Stimulated activated CD4-positive, alpha-beta T cell treated with anti-CD3 and anti-CD28 coated beads, Interleukin-1b, Interleukin-23, amount 100 ng/mL, for 4 hours (primary cell): ENCODE results near the gene CHPF.

Experiments used
- DNase-seq, 2 donors: peaks; one replicate each; pipeline ENCODE4 v3.0.0-alpha.2; 2020; ENCODE audit warnings: low read depth in 2 of 2

CHPF gene, protein sequence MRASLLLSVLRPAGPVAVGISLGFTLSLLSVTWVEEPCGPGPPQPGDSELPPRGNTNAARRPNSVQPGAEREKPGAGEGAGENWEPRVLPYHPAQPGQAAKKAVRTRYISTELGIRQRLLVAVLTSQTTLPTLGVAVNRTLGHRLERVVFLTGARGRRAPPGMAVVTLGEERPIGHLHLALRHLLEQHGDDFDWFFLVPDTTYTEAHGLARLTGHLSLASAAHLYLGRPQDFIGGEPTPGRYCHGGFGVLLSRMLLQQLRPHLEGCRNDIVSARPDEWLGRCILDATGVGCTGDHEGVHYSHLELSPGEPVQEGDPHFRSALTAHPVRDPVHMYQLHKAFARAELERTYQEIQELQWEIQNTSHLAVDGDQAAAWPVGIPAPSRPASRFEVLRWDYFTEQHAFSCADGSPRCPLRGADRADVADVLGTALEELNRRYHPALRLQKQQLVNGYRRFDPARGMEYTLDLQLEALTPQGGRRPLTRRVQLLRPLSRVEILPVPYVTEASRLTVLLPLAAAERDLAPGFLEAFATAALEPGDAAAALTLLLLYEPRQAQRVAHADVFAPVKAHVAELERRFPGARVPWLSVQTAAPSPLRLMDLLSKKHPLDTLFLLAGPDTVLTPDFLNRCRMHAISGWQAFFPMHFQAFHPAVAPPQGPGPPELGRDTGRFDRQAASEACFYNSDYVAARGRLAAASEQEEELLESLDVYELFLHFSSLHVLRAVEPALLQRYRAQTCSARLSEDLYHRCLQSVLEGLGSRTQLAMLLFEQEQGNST

DNA sequence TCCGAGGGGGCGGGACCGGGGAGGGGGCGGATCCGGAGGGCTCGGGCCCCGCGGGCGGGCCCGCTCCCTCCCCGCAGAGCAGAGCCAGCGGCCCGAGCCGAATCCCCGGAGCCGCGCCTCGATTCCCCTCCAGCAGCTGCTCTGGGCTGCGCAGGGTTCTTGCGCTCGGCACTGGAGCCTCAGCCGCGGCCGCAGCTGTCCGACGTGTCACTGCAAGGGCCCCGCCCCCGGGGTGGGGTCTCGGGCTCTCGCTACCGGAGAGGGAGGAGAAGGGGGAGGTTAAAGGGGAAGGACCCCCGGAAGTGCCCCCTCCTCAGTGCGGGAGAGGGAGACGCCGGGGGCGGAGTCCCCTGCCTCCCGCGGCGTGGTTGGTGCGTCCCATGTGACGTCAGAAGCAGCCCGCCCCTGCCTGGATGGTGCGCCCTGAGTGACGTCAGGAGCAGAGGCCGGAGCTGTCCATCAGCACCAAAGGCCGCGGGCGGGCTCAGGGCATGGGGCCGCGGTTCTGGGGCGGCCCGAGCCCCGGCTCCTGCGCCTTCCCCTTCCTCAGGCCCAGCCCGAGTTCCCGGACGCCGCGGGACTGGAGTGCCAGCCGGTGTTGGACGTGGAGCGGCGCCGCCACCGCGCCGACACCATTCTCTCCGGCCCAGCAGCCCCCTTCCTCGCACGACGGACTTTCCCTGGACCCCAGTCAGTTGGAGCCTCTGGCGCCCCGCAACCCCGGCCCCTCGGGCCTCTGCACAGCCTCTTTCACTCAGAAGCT is at the start of gene CHPF, which contains the start of gene TMEM198:
Gene CHPF, minus strand, starts transcription at position 214 of the 763 bp plus-strand sequence. CDS start 271 bp downstream, outside the sequence.
Gene TMEM198, plus strand, starts transcription at position 433 of the 763 bp plus-strand sequence. CDS start 700 bp downstream, outside the sequence.
- DNase-seq, result peak; percentile 76 to 91

DNA sequence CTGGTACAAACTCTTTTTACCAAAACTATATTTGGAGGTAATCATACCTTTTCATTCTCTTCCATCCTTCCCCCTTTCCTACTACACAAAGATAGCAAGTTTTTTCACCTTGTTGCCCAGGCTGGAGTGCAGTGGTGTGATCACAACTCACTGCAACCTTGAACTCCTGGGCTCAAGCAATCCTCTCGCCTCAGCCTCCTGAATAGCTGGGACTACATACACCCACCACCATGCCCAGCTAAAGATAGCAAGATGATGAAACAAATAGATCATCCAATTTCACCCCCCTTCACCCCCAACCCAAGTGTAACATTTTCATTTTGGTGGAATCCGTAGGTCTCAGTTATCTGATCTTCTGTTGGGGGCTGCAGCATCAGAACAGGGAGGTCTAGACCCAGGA is 49.5 kb upstream of the CHPF start:
- no peak for DNase-seq

DNA sequence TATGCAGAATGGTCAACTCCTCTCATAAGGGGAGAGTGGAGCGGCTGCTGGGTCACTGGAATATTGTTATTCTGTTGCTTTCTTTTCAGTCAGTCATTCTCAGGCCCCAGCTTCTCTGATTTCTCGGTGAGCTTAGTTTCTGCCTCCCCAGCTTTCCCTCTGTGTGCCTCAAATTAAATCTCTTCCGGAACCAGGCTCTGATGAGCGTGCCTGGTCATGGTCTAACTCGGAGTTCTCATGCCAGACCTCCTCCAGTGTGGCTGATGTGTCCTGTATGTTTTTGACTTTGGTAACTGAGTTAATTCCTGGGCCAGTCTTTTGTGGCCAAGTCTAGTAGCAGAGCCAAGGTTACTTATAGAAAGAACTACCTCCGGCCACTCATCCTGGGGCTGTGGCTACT is 49.1 kb upstream of the CHPF start:
- no peak for DNase-seq

DNA sequence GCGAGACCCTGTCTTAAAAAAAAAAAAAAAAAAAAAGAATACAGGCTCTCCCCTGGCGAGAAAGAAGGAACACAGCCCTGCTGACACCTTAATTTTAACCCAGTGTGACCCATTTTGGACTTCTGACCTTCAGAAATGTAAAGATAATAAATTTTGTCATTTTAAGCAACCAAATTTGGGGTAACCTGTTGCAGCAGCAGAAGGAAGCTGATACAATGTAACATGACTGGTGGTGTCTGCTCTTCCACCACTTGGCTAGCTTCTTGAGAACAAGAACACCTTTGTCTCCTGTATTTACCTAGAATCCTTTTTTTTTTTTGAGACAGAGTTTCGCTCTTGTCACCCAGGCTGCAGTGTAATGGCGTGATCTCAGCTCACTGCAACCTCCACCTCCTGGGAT is 47.5 kb upstream of the CHPF start:
- DNase-seq, result no peak

DNA sequence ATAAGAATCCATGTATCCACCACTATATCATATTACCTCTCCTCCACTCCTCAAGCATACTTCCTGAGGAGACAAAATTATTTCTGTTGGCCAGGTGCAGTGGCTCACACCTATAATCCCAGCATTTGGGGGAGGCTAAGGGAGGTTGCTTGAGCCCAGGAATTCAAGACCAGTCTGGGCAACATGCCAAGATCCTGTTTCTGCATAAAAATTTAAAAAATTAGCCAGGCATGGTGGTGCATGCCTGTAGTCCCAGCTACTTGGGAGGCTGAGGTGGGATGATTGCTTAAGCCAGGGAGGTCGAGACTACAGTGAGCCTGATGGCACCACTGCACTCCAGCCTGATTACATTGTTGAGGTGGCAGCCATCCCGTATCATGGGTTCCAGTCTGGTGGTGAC is 37.7 kb upstream of the CHPF start:
- DNase-seq, result no peak

DNA sequence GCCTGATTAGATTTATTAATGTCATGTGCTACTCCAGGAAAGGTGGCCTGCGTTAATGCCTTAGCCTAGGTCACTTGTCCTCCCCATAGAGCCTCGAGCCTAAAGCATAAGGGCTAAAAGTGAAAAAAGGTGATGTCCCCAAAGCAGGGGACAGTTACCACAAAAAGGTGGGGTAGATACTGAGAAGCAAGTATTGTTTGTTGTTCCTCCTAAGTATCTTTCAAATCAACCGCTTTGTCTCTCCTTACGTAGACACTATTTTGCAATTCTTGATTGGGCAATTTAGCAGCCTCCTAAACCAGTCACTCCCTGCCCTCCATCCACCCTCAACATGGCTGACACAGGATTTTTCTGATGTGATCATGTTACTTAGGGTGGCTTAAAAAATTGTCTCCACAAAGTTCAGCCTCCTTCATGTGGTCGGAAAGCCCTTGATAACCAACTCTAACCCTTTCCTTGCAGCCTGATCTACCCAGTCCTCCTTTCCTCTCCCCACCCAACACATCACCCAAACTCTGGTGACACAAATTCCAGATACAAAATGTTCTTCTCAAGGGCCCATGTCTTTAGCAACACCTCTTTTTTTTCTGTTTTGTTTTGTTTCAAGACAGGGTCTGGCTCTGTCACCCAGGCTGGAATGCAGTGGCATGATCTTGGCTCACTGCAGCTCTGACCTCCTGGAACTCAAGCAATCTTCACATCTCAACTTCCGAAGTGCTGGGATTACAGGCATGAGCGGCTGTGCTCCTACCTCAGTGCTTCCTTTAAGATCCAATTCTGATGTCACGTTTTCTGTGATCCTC is 35.4 kb upstream of the CHPF start:
- no peak for DNase-seq

DNA sequence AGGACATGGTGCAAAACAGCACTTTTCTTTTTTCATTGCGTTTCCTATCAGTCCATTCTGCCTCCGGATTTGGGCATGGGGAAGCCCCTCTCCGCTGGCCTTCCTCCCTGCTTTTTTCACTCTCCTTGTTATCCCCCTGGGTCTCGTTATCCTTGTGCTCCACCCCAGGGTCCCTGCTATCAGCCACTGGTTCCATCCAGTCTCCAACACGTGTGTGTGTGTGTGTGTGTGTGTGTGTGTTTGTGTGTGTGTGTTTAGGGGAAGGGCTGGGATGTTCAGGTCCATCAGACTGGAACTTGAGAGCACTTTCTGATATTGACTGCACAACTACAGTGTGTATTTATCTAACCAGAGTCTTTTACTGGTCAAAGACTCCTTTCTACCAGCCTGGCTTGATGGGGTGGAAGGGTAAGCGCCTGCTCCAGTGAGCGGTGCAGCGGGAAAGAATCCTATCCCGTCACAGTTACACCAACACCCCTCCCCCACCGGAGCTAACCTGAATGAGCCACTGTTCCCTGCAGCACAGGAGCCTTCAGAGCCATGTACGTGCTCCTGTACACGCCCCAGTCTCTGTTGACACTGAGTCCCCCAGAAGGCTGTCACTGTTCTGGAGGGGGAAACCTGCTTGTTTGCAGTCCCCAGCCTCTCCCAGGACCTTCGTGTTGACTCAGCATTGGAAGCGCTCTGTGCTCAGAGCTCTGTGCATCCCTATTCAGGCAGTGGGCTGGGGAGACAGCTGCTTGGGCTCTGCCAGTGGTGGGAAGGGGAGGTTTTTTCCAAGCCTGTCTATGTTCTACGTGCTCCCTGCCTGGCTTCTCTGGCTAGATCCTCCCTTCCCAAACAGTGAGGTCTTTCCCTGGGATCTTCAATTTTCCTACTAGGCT is 33.1 kb upstream of the CHPF start:
- no peak for DNase-seq

DNA sequence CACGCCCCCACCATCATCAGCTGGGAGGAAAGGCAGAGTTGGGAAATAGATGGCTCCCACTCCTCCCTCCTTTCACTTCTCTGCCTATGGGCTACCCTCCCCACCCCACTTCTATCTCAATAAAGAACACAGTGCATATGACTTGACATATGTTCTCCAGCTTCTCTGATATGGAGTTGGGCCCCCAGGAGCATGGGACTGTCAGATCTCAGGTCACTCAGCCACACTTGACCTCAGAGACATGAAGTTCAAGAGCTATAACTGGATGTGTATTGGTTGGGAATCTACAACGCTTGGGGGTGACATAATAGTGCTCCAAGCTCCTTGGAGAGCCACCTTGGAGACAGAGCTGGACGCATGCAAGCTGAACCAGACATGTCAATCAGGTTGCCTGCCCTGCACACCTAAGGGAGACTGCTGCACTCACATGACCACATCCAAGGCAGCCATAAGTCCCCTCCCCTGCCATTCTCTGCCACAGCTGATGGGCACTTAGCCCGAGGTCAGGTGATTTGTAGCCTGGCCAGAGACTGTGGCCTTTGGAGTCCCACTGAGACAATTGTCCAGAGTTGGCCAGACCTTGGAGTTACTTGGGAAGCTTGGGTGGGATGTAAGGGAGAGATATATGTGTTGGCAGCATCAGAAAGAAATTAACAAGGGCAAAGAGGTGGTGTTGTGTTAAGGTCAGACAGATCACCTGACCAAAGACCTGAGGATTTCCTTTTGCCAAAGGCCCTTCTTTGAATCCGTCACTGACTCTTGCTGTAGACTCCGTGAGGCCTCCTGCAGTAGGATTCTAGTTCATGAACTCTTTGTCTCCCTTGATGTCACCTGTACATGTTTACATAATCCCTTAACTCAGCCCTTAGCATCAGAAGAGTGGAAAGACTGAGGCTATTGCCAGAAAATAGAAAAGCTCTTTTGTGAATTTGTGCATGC is 32.2 kb upstream of the CHPF start:
- no peak for DNase-seq

DNA sequence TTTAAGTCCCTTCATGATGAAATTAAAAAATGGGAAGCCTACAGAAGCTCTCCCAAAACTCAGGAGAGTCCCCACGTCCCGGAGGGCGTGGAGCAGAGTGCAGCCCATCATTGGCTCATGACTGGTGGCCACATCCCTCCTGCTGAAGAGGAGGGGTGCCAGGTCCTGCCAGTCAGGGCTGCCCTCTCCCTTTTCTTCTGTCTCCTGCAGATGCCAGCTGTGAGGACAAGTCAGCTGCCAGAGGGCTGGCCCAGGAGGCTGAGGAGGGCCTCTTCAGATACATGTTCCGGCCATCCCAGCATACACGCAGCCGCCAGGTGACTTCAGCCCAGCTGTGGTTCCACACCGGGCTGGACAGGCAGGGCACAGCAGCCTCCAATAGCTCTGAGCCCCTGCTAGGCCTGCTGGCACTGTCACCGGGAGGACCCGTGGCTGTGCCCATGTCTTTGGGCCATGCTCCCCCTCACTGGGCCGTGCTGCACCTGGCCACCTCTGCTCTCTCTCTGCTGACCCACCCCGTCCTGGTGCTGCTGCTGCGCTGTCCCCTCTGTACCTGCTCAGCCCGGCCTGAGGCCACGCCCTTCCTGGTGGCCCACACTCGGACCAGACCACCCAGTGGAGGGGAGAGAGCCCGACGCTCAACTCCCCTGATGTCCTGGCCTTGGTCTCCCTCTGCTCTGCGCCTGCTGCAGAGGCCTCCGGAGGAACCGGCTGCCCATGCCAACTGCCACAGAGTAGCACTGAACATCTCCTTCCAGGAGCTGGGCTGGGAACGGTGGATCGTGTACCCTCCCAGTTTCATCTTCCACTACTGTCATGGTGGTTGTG is 31.1 kb upstream of the CHPF start:
- no peak for DNase-seq

DNA sequence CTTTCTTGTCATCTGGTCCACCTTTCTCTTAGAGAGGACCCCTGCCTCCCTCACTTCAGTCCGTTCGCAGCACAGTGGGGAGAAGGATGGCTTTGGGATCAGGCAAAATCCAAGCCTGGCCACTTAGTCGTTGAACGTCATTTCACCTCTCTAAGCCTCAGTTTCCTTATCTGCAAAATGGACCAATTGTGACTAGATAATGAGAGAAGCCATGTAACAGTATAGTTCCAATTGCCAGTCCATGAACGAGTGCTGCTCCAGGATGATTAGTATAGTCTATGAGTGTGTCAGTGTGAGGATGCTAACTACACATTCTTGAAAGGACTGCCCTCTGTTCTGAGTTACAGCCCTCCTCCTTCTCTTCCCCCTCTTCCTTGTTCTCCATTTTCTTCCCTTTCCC is 29.6 kb upstream of the CHPF start:
- no peak for DNase-seq

DNA sequence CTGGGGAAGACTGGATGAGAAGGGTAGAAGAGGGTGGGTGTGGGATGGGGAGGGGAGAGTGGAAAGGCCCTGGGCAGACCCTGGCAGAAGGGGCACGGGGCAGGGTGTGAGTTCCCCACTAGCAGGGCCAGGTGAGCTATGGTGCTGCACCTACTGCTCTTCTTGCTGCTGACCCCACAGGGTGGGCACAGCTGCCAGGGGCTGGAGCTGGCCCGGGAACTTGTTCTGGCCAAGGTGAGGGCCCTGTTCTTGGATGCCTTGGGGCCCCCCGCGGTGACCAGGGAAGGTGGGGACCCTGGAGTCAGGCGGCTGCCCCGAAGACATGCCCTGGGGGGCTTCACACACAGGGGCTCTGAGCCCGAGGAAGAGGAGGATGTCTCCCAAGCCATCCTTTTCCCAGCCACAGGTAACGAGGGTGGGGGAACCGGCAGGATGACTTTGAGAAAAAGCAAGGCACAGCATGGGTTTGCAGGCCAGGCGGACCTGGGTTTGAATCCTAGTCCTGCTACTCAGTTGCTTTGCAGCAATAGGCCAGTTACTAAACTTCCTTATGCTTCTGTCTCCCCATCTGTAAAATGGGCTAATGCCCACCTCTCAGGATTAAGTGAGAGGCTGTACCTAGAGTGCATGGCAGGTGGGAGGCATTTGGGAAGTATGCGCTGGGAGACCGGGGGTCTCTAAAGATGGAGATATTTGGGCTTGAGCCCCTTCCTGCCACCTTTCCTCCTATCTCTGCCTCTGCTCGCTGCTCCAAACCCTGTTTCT is 28.8 kb upstream of the CHPF start, which contains the start of gene INHA:
Gene INHA, plus strand, starts transcription at position 74 of the 765 bp plus-strand sequence. Its CDS starts 65 bp downstream, at position 139.
- no peak for DNase-seq

DNA sequence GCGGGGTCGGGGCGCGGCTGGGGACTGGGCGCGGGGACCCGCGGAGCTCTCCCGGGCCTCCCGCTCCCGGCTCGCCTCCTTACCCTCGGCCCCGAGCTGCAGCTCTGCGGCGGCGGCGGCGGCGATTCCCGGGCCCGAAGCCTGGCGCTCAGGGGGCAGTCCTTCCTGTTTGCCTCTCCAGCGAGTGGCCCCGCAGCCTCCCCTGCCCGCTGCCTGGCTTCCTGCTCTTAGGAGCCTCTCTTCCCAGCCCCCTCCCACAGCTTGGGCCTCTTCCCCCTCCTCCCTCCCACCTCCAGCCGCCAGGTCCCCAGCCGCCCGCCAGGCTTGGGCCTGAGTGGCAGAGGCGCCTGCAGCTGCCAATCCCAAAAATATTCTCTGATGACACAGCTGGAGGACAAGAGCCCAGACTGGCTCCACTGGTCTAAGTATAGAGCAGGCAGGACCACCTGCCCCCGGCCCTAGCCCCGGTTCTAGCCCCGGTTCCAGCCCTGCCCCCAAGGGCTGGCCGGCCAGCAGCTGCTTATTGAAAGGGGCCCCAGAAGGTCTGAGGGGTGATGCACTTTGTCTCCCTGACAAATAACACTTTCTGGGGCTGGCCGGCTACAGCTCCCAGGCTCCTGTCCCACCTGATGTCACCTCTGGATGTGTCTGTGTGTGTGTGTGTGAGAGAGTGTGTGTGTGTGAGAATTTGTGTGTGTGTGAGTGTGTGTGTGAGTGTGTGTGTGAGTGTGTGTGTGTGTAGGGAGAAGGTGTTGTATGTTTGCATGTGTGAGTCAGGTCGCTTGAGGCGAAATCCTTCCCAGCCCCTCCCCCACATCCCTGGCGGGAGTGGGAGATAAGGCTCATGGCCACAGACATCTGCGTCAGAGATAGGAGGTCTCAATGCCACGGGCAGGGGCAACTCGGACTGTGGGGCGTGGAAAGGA is 28.0 kb upstream of the CHPF start, which contains the start of gene OBSL1:
Gene OBSL1, minus strand, starts transcription at position 229 of the 926 bp plus-strand sequence. CDS start 307 bp downstream, outside the sequence.
- no peak for DNase-seq

DNA sequence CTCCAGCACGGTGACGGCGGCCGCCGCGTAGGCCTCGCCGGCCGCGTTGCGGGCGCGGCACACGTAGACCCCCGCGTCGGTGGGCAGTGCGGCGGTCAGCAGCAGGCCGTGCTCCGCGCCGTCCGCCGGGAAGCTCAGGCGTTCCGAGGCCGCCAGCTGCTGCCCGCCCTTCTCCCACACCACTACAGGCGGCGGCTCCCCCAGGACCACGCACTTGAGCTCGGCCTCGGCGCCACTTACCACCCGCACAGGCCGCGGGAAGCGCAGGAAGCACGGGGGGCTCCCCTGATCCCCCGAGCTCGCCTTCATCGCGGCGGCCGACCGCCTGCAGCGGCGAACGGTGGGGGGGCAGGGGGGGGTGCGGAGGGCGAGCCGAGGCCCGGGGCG is 27.3 kb upstream of the CHPF start:
- DNase-seq, result no peak

DNA sequence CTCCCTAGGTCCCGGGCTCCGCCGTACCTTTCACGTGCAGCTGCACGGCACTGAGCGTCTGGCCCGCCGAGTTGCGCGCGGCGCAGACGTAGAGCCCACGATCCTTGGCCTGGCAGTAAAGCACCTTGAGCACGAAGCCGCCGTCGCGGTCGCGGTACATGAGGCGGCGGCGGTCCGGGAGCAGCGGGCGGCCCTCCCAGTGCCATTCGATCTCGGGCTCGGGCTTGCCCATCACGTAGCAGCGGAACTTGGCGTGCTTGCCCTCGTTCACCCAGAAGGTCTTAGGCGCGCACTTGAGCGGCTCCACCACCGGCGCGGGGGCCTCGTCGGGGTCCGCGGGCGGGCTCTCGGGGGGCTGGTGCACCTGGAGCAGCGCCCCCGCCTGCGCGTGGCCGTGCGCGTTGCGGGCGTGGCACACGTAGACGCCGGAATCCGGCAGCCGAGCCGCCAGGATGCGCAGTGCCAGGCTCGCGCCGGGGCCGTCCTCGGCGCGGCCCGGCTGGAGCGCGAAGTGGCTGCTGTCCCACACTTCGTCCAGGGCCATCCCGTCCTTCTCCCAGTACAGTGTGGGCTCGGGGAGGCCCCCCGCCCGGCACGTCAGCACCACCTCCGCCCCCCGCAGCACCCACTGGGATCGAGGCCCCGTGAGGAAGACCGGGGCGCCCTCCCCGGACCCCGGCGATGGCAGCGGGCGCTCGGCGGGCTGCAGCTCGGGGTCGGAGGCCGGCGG is 26.8 kb upstream of the CHPF start:
- no peak for DNase-seq

DNA sequence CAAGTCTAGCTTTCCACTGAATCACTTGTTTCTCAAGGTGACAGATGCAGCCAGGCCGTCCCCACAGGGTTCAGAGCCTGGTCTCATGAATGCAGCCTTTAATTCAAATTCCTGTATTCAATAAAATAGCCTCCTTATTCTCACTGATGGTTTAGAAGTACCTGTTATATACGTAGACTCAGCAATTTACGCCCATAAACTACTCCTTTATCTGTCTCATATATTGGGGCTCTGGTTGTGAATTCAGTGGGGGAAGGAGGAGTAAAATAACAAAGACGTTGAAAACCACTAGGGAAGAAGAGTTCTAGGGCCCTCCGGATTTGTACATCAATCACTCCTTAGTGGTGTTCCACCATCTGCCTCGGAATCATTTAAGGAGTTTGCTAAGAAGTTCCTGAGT is 26.0 kb upstream of the CHPF start:
- no peak for DNase-seq
